Fibroblast of lung (primary cell): Measurements from ENCODE around the gene IP6K3. TPM values are rescaled to one million over a fixed set of nuclear protein-coding genes. Genes with fewer than 3 reads are reported as not detected.

Experiments used
- DNase-seq, 2 donors: peaks; one replicate each; pipeline versions ENCODE4 v3.0.0 to v3.0.0-alpha.2; 2010; ENCODE audit warnings: low read depth in 2 of 2
- H2AFZ ChIP-seq: 2 replicates; pipeline ENCODE4 v1.5.1; 2012; ENCODE audit warnings: low read length, control low read depth, inconsistent platforms
- H3K27ac ChIP-seq: 2 replicates; pipeline ENCODE4 v1.5.1; 2011; ENCODE audit warnings: low read length, control low read depth; ENCODE audit not compliant: insufficient read depth
- H3K27me3 ChIP-seq: 2 replicates; pipeline ENCODE4 v1.5.1; 2011; ENCODE audit warnings: mild to moderate bottlenecking, low read length; ENCODE audit not compliant: control insufficient read depth, insufficient read depth
- H3K36me3 ChIP-seq: 2 replicates; pipeline ENCODE4 v1.5.1; 2011; ENCODE audit warnings: low read length; ENCODE audit not compliant: control insufficient read depth, insufficient read depth
- H3K4me1 ChIP-seq: 2 replicates; pipeline ENCODE4 v1.5.1; 2011; ENCODE audit warnings: low read length; ENCODE audit not compliant: control insufficient read depth, insufficient read depth; ENCODE audit errors: extremely low read depth
- H3K4me2 ChIP-seq: 2 replicates; pipeline ENCODE4 v1.5.1; 2011; ENCODE audit warnings: low read length, control low read depth; ENCODE audit not compliant: insufficient read depth; ENCODE audit errors: extremely low read depth
- H3K4me3 ChIP-seq, 4 experiments: fragments of 200-600 bp in 1 of 4; sonication (generic) in 1 of 4; replicated peaks in 1 of 4; 2 replicates each; pipeline ENCODE4 v1.5.1; 2011 to 2016; ENCODE audit warnings: low read length in 4 of 4, low read depth in 3 of 4, mild to moderate bottlenecking in 3 of 4, control low read depth in 2 of 4, inconsistent platforms in 1 of 4, mixed read lengths in 1 of 4; ENCODE audit not compliant: insufficient read depth in 1 of 4; ENCODE audit errors: control extremely low read depth in 1 of 4
- H3K79me2 ChIP-seq: 2 replicates; pipeline ENCODE4 v1.5.1; 2012; ENCODE audit warnings: mild to moderate bottlenecking, low read length, inconsistent platforms; ENCODE audit not compliant: control insufficient read depth, insufficient read depth
- H3K9ac ChIP-seq: 2 replicates; pipeline ENCODE4 v1.5.1; 2011; ENCODE audit warnings: mild to moderate bottlenecking, low read length, control low read depth; ENCODE audit not compliant: insufficient read depth
- H3K9me3 ChIP-seq: 2 replicates; pipeline ENCODE4 v1.5.1; 2012; ENCODE audit warnings: low read depth, low read length; ENCODE audit not compliant: control insufficient read depth, insufficient read depth
- H4K20me1 ChIP-seq: 2 replicates; pipeline ENCODE4 v1.5.1; 2011; ENCODE audit warnings: low read length; ENCODE audit not compliant: control insufficient read depth, insufficient read depth; ENCODE audit errors: extremely low read depth
- EZH2 ChIP-seq: IDR thresholded peaks from 2 replicates; pipeline ENCODE4 v1.5.1; 2012; ENCODE audit warnings: low read length, control low read depth, mild to moderate bottlenecking; ENCODE audit errors: missing control alignments
- polyA plus RNA-seq, 2 donors: library from polyadenylated mRNA; depleted of rRNA in 1 of 2; stranded (reverse) in 1 of 2; unstranded in 1 of 2; fragments of >200 nt; gene quantifications; 2 replicates each; pipeline ENCODE4 v1.2.1, GENCODE V29; 2011 to 2012; ENCODE audit warnings: missing spikeins in 1 of 2
- total RNA-seq: library from RNA; depleted of rRNA; stranded (reverse); fragments of >200 nt; gene quantifications from 2 replicates; pipeline ENCODE4 v1.2.1, GENCODE V29; 2014
- TF ChIP-seq, protein P1 (sequence below), 2 donors: IDR thresholded peaks in 1 of 2; conservative IDR thresholded peaks in 1 of 2; 1 replicate in 1 of 2; 2 replicates in 1 of 2; pipeline ENCODE4 v1.5.1; 2011 to 2012; ENCODE audit warnings: low read length in 2 of 2, control low read depth in 1 of 2, inconsistent platforms in 1 of 2, low read depth in 1 of 2, mild to moderate bottlenecking in 1 of 2

Gene IP6K3
- total and polyA plus RNA-seq, 2 donors (not counting 1 experiment from before 2014, with no cell fraction given), result 0.84 to 5.4 TPM

DNA sequence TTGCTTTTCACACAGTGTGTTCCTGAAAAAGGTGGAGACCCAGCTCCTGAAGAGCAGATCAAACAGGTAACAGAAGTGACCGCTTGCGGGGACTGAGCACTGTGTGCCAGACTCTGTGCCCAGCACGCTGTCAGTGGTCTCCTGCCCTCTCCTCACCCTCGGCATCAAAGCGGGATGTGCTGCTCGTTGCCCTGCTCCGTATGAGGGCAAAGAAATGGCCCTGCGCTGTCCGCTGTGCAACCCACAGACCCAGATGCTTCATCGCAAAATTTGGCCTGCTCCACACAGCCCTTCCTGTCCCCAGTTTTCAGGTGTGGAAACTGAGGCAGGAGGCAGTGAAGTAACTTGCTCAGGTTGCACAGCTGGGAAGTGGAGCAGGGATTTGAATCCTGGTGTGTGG is 48.9 kb downstream of the IP6K3 start:
- Histone ChIP-seq H3K36me3 (peaks cover 20% of the 10 kb centered on the region), H3K9ac (no peak overlapping the region), H2AFZ (no peak overlapping the region), H3K4me1 (peaks cover 20% of the 10 kb centered on the region), H3K4me2 (no peak overlapping the region), H3K27me3 (no peaks in the 10 kb centered on the region), H3K4me3 (no peak overlapping the region), H3K9me3 (no peaks in the 10 kb centered on the region), H4K20me1 (peaks cover 2% of the 10 kb centered on the region), H3K79me2 (peaks cover 1% of the 10 kb centered on the region), H3K27ac (no peak overlapping the region)
- no peak for DNase-seq
- TF ChIP-seq, protein P1, sequence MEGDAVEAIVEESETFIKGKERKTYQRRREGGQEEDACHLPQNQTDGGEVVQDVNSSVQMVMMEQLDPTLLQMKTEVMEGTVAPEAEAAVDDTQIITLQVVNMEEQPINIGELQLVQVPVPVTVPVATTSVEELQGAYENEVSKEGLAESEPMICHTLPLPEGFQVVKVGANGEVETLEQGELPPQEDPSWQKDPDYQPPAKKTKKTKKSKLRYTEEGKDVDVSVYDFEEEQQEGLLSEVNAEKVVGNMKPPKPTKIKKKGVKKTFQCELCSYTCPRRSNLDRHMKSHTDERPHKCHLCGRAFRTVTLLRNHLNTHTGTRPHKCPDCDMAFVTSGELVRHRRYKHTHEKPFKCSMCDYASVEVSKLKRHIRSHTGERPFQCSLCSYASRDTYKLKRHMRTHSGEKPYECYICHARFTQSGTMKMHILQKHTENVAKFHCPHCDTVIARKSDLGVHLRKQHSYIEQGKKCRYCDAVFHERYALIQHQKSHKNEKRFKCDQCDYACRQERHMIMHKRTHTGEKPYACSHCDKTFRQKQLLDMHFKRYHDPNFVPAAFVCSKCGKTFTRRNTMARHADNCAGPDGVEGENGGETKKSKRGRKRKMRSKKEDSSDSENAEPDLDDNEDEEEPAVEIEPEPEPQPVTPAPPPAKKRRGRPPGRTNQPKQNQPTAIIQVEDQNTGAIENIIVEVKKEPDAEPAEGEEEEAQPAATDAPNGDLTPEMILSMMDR (conservative IDR thresholded peaks at IDR 0.05 in 1 of 2, IDR thresholded peaks at IDR 0.05 in 1 of 2; ENCODE audit: low read depth in 1 of 2, low read length in 2 of 2), result no peak
- no peak for TF ChIP-seq EZH2

DNA sequence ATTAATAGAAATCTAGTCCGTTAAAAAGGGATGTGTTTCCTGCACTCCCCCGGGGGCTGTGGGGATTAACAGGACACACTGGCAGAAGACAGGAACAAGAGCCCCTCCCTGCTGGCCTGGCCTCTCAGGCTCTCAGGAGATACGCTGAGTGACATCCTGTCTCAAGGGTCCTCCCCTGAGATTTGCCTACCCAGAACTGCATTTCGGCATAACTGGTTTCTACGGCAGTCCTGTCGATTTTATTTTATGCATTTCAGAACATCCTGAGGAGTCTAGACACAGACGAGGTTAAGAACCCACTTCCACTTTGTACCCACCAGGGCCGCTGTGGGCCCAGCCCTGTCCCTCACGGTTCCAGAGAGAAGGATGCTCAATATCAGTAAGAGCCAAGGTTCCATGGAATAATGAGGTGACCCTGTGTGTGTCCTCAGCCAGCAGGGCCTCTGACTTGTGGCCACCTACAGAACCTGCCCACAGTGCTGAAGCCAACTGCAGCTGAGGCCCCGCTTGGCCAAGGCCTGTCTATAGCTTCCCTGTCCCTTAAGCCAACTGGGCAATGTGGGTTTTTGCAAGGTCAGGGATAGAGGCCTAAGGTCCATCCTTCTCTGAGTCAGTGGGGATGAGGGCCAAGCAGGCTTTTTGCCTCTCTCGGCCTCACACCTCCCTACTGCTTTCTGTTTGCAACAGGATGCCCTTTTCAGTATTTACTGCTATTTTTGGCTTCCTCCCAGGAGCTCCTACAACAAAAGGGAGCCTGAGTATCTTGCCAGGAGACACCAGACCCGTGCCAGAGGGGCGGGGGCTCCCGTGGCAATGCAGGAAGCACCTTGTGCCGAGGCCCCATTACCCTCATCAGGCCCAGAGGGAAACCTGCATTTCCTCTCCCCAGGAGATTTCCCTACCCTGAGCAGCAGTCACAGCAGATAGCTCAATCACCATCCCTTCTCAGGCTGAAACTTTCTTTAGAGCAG is 49.9 kb downstream of the IP6K3 start:
- peaks cover 2% of the 10 kb centered on the region for H4K20me1 ChIP-seq
- no peak overlapping the region for H3K4me3 ChIP-seq
- DNase-seq, result peak; percentile 76 to 85
- peaks cover 26% of the 10 kb centered on the region for H3K4me1 ChIP-seq
- H3K79me2 ChIP-seq, result peaks cover 1% of the 10 kb centered on the region
- no peak overlapping the region for H3K9ac ChIP-seq
- TF ChIP-seq, protein P1 (conservative IDR thresholded peaks at IDR 0.05 in 1 of 2, IDR thresholded peaks at IDR 0.05 in 1 of 2; ENCODE audit: low read depth in 1 of 2, low read length in 2 of 2), result no peak
- TF ChIP-seq EZH2, result no peak
- no peak overlapping the region for H2AFZ ChIP-seq
- H3K27ac ChIP-seq, result peak overlapping the region; percentile 41
- no peaks in the 10 kb centered on the region for H3K9me3 ChIP-seq
- peak overlapping the region; percentile 40 for H3K4me2 ChIP-seq
- H3K36me3 ChIP-seq, result peaks cover 22% of the 10 kb centered on the region
- H3K27me3 ChIP-seq, result no peaks in the 10 kb centered on the region

DNA sequence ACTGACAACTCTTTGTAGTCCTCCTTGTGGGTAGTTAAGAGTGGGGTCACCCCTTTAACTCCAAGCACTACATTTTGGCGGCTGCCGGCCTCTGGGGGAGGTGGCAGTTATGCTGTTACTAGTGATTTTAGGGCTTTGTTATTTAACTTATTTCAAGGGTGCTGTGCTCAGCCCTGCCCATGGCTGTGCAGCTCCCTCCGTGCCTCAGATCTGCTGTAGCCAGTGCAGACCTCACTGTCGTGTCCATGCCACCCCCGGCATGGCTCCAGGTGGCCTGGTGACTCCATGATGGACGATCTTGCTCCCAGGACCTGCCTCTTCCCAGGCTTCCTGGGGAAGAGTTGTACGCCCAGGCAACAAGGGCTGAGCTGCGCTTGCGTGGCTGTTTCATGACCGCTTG is 50.6 kb downstream of the IP6K3 start:
- TF ChIP-seq EZH2, result no peak
- TF ChIP-seq, protein P1 (conservative IDR thresholded peaks at IDR 0.05 in 1 of 2, IDR thresholded peaks at IDR 0.05 in 1 of 2; ENCODE audit: low read depth in 1 of 2, low read length in 2 of 2), result no peak
- Histone ChIP-seq H3K9ac (no peak overlapping the region), H3K4me3 (no peak overlapping the region), H3K27me3 (no peaks in the 10 kb centered on the region), H3K36me3 (peaks cover 27% of the 10 kb centered on the region), H4K20me1 (peaks cover 2% of the 10 kb centered on the region), H3K27ac (no peak overlapping the region), H3K4me1 (peaks cover 26% of the 10 kb centered on the region), H3K79me2 (peaks cover 1% of the 10 kb centered on the region), H2AFZ (no peak overlapping the region), H3K4me2 (no peak overlapping the region), H3K9me3 (no peaks in the 10 kb centered on the region)
- DNase-seq, result no peak
